Astrocyte (in vitro differentiated cells and primary cell): Measurements from ENCODE around the gene C4orf51. TPM values are rescaled to one million over a fixed set of nuclear protein-coding genes. Genes with fewer than 3 reads are reported as not detected.
A peak's percentile ranks its signal among the peaks of the same experiment; 100 is the strongest.
"Not testable (repeated sequence)": the region's sequence is repeated elsewhere in the genome, so short reads cannot be mapped to it uniquely, and the experiment has no call there.

Experiments used
- DNase-seq: peaks from one replicate; pipeline ENCODE4 v3.0.0-alpha.2; 2010; ENCODE audit warnings: low read depth
- FAIRE-seq: peaks from 2 replicates; lab custom pipeline; 2011; peaks lifted over from hg19 to GRCh38; lab: Jason Lieb, UNC
- H2AFZ ChIP-seq: 2 replicates; pipeline ENCODE4 v1.6.0; 2012; ENCODE audit warnings: low read depth, low read length, inconsistent platforms
- H3K27ac ChIP-seq: 2 replicates; pipeline ENCODE4 v1.5.1; 2011; ENCODE audit warnings: low read depth, low read length, inconsistent platforms
- H3K27me3 ChIP-seq: 2 replicates; pipeline ENCODE4 v1.6.0; 2011; ENCODE audit warnings: low read length, inconsistent platforms; ENCODE audit not compliant: insufficient read depth
- H3K36me3 ChIP-seq: 2 replicates; pipeline ENCODE4 v1.5.1; 2011; ENCODE audit warnings: low read length, inconsistent platforms; ENCODE audit not compliant: insufficient read depth
- H3K4me1 ChIP-seq: 2 replicates; pipeline ENCODE4 v1.5.1; 2011; ENCODE audit warnings: low read length, inconsistent platforms; ENCODE audit not compliant: insufficient read depth
- H3K4me2 ChIP-seq: 2 replicates; pipeline ENCODE4 v1.6.0; 2012; ENCODE audit warnings: low read length, inconsistent platforms
- H3K4me3 ChIP-seq: 2 replicates; pipeline ENCODE4 v1.5.1; 2011; ENCODE audit warnings: low read depth, mild to moderate bottlenecking, low read length, inconsistent platforms; ENCODE audit not compliant: insufficient read depth
- H3K79me2 ChIP-seq: 2 replicates; pipeline ENCODE4 v1.6.0; 2012; ENCODE audit warnings: mild to moderate bottlenecking, low read length, inconsistent platforms; ENCODE audit not compliant: insufficient read depth
- H3K9ac ChIP-seq: 2 replicates; pipeline ENCODE4 v1.6.0; 2012; ENCODE audit warnings: mild to moderate bottlenecking, low read length, inconsistent platforms
- H3K9me3 ChIP-seq: 2 replicates; pipeline ENCODE4 v1.5.1; 2012; ENCODE audit warnings: low read depth, mild to moderate bottlenecking, low read length, inconsistent platforms; ENCODE audit not compliant: insufficient read depth
- H4K20me1 ChIP-seq: 2 replicates; pipeline ENCODE4 v1.6.0; 2012; ENCODE audit warnings: low read length, inconsistent platforms; ENCODE audit not compliant: insufficient read depth
- H3K27ac Mint-ChIP-seq: one replicate; pipeline ENCODE4 v1.8.0; 2021; ENCODE audit warnings: mild to moderate bottlenecking, mixed read lengths; ENCODE audit not compliant: unreplicated experiment
- H3K27me3 Mint-ChIP-seq: one replicate; pipeline ENCODE4 v1.8.0; 2021; ENCODE audit warnings: low read depth, mixed read lengths; ENCODE audit not compliant: unreplicated experiment
- H3K36me3 Mint-ChIP-seq: one replicate; pipeline ENCODE4 v1.8.0; 2021; ENCODE audit warnings: low read depth, mixed read lengths; ENCODE audit not compliant: unreplicated experiment
- H3K4me1 Mint-ChIP-seq: one replicate; pipeline ENCODE4 v1.8.0; 2021; ENCODE audit warnings: low read depth, mixed read lengths; ENCODE audit not compliant: unreplicated experiment
- H3K4me3 Mint-ChIP-seq: one replicate; pipeline ENCODE4 v1.8.0; 2021; ENCODE audit warnings: mild to moderate bottlenecking, moderate library complexity, mixed read lengths; ENCODE audit not compliant: unreplicated experiment
- H3K9me3 Mint-ChIP-seq: one replicate; pipeline ENCODE4 v1.8.0; 2021; ENCODE audit warnings: mild to moderate bottlenecking, mixed read lengths; ENCODE audit not compliant: unreplicated experiment
- EZH2 ChIP-seq: IDR thresholded peaks from 2 replicates; pipeline ENCODE4 v1.6.1; 2012; ENCODE audit warnings: mild to moderate bottlenecking, low read length, inconsistent platforms; ENCODE audit not compliant: insufficient read depth
- total RNA-seq: library from RNA; stranded (reverse); gene quantifications from 2 replicates; pipeline ENCODE4 v1.2.1, GENCODE V29; 2021
- TF ChIP-seq, protein P1 (sequence below): IDR thresholded peaks from 2 replicates; pipeline ENCODE4 v1.5.1; 2011; ENCODE audit warnings: low read depth, mild to moderate bottlenecking, inconsistent platforms, low read length, moderate library complexity; ENCODE audit not compliant: insufficient read depth

C4orf51 gene
- total RNA-seq, 1 donor from 2014 or later, result not detected

DNA sequence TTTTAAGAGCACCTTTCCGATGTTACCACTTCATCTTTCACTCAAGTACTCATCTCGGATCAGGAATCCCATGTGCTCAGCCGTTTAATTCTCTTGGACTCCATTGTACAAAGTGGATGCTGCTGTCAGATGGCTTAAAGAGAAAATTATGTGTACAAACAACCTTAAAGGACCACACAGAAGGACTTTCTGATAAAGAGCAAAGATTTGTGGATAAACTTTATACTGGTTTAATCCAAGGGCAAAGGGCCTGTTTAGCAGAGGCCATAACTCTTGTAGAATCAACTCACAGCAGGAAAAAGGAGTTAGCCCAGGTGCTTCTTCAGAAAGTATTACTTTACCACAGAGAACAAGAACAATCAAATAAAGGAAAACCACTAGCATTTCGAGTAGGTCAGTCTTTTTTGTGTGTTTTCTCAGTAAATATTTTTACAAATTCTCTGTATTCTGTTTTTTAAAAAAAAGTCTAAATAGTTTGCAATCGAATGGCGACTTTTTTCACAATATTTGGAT is 40.7 kb upstream of the C4orf51 start:
- Histone ChIP-seq H3K4me1 (no peaks in the 10 kb centered on the region), H3K4me2 (no peak overlapping the region), H4K20me1 (no peaks in the 10 kb centered on the region), H3K9me3 (no peaks in the 10 kb centered on the region), H3K27ac (no peak overlapping the region), H2AFZ (no peak overlapping the region), H3K79me2 (no peaks in the 10 kb centered on the region), H3K9ac (no peak overlapping the region), H3K36me3 (no peaks in the 10 kb centered on the region), H3K27me3 (no peaks in the 10 kb centered on the region), H3K4me3 (no peak overlapping the region)
- no peak for TF ChIP-seq EZH2
- TF ChIP-seq, protein P1, sequence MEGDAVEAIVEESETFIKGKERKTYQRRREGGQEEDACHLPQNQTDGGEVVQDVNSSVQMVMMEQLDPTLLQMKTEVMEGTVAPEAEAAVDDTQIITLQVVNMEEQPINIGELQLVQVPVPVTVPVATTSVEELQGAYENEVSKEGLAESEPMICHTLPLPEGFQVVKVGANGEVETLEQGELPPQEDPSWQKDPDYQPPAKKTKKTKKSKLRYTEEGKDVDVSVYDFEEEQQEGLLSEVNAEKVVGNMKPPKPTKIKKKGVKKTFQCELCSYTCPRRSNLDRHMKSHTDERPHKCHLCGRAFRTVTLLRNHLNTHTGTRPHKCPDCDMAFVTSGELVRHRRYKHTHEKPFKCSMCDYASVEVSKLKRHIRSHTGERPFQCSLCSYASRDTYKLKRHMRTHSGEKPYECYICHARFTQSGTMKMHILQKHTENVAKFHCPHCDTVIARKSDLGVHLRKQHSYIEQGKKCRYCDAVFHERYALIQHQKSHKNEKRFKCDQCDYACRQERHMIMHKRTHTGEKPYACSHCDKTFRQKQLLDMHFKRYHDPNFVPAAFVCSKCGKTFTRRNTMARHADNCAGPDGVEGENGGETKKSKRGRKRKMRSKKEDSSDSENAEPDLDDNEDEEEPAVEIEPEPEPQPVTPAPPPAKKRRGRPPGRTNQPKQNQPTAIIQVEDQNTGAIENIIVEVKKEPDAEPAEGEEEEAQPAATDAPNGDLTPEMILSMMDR, result no peak
- H3K27me3 Mint-ChIP-seq, result no peaks in the 10 kb centered on the region
- no peak overlapping the region for H3K27ac Mint-ChIP-seq
- H3K4me3 Mint-ChIP-seq, result no peak overlapping the region
- no peaks in the 10 kb centered on the region for H3K9me3 Mint-ChIP-seq
- H3K4me1 Mint-ChIP-seq, result peaks cover 2% of the 10 kb centered on the region
- H3K36me3 Mint-ChIP-seq, result peaks cover 4% of the 10 kb centered on the region
- no peak for FAIRE-seq
- no peak for DNase-seq

DNA sequence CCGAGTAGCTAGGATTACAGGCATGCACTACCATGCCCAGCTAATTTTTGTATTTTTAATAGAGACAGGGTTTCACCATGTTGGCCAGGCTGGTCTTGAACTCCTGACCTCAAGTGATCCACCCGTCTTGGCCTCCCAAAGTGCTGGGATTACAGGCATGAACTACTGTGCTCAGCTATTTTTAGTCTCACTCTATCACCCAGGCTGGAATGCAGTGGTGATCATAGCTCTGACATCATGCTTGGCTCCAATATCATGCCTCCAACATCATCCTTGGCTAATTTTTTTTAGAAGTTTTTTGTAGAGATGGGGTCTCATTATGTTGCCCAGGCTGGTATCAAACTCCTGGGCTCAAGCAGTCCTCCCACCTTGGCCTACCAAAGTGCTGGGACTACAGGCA is 39.7 kb upstream of the C4orf51 start:
- not testable (repeated sequence) for FAIRE-seq, H4K20me1 ChIP-seq, H3K79me2 ChIP-seq, H3K36me3 Mint-ChIP-seq, H3K9ac ChIP-seq, H3K27ac ChIP-seq, H3K9me3 ChIP-seq, H3K27me3 Mint-ChIP-seq, H3K4me3 ChIP-seq, H2AFZ ChIP-seq, H3K4me3 Mint-ChIP-seq, H3K27me3 ChIP-seq, H3K36me3 ChIP-seq, H3K9me3 Mint-ChIP-seq, H3K4me2 ChIP-seq, H3K4me1 Mint-ChIP-seq, H3K4me1 ChIP-seq
- DNase-seq, result peak; percentile 73
- H3K27ac Mint-ChIP-seq, result peak overlapping the region; percentile 82

DNA sequence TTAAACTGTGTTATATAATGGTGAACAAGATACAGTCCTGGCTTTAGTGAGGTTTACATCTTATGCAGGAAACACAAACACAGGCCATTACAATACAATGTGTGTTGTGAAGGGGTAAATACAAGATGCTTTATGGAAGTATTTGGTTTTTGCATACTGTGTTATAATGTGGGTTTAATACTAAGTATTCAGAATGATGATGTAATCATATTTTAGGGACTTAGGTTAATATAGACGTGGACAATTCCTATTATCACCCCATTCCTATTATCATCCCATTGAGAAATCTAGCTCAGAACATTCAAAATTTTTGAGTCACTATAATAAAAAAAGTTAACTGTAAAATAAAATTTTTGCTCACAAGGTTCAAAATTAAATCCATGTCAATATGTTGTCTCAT is 36.7 kb upstream of the C4orf51 start:
- Histone ChIP-seq H3K4me1 (no peaks in the 10 kb centered on the region), H3K27me3 (no peaks in the 10 kb centered on the region), H3K9ac (no peak overlapping the region), H3K4me3 (no peak overlapping the region), H3K4me2 (no peak overlapping the region), H3K36me3 (no peaks in the 10 kb centered on the region), H4K20me1 (no peaks in the 10 kb centered on the region), H3K9me3 (no peaks in the 10 kb centered on the region), H2AFZ (no peak overlapping the region), H3K79me2 (no peaks in the 10 kb centered on the region), H3K27ac (no peak overlapping the region)
- H3K9me3 Mint-ChIP-seq, result no peaks in the 10 kb centered on the region
- DNase-seq (no peak), FAIRE-seq (no peak)
- TF ChIP-seq EZH2, result no peak
- TF ChIP-seq, protein P1, result no peak
- H3K36me3 Mint-ChIP-seq, result peaks cover 4% of the 10 kb centered on the region
- H3K27me3 Mint-ChIP-seq, result no peaks in the 10 kb centered on the region
- no peak overlapping the region for H3K27ac Mint-ChIP-seq
- peaks cover 2% of the 10 kb centered on the region for H3K4me1 Mint-ChIP-seq
- no peak overlapping the region for H3K4me3 Mint-ChIP-seq
